Pancreas (tissue), 10 donors: Measurements from ENCODE around the gene METTL5. TPM values are rescaled to one million over a fixed set of nuclear protein-coding genes. Genes with fewer than 3 reads are reported as not detected.
"Not testable (repeated sequence)": the region's sequence is repeated elsewhere in the genome, so short reads cannot be mapped to it uniquely, and the experiment has no call there.

ENCODE experiments used
- ATAC-seq, 4 donors: fragments of 200-7000 bp; cut with Tn5 transposase; one replicate each; pipeline versions ENCODE4 v1.8.0 to v1.9.1; 2020; ENCODE audit warnings: mild to moderate bottlenecking in 4 of 4, moderate library complexity in 4 of 4
- DNase-seq, 6 donors: peaks; one replicate each; pipeline ENCODE4 v3.0.0-alpha.2; 2020
- FAIRE-seq: peaks from 2 replicates; lab custom pipeline; 2012; peaks lifted over from hg19 to GRCh38; lab: Jason Lieb, UNC
- H3K27ac ChIP-seq, 4 donors: fragments of 200-600 bp; sonication (generic); 1 replicate in 3 of 4; 2 replicates in 1 of 4; pipeline versions ENCODE4 v1.5.0 to v1.8.0; 2020
- H3K27me3 ChIP-seq, 4 donors: fragments of 200-600 bp; one replicate each; pipeline ENCODE4 v1.8.0; 2021
- H3K36me3 ChIP-seq, 3 donors: fragments of 200-600 bp; sonication (generic) in 1 of 3; one replicate each; pipeline versions ENCODE4 v1.5.0 to v1.8.0; 2020 to 2021
- H3K4me1 ChIP-seq, 3 donors: fragments of 200-600 bp; one replicate each; pipeline ENCODE4 v1.8.0; 2021
- H3K4me3 ChIP-seq, 4 donors: fragments of 200-600 bp; sonication (generic) in 2 of 4; one replicate each; pipeline versions ENCODE4 v1.5.0 to v1.8.0; 2020 to 2021
- H3K9me3 ChIP-seq, 4 donors: fragments of 200-600 bp; one replicate each; pipeline ENCODE4 v1.8.0; 2021
- WGBS, 2 donors: extraction: QIAGEN DNeasy Blood & Tissue Kit; methylation state at CpG; one replicate each; pipeline ENCODE4 v1.1.7; 2013; 5-methylcytosine and 5-hydroxymethylcytosine counted together
- intact Hi-C, 3 donors: fragments of 100-400 bp; cut with DNase I; formaldehyde crosslinking; loops; one replicate each; pipeline versions ENCODE4 v1.11.1 to v1.14.2; 2022
- polyA plus RNA-seq, 2 donors: library from polyadenylated mRNA; stranded (reverse); fragments of 200-250 nt; gene quantifications; one replicate each; pipeline ENCODE4 v1.2.3, GENCODE V29; 2013
- total RNA-seq, 6 donors: library from RNA; stranded (reverse); fragmentation: NEBNext Ultra II Directional in 4 of 6; extraction: Animal tissue kit (Norgen Biotek cat#: 25700) in 4 of 6; gene quantifications; one replicate each; pipeline versions ENCODE4 v1.2.1 to v1.2.4, GENCODE V29; 2021 to 2023
- TF ChIP-seq, protein P1 (sequence below), 4 donors: fragments of 200-600 bp; sonication (generic) in 3 of 4; IDR thresholded peaks; one replicate each; pipeline versions ENCODE4 v1.5.0 to v1.8.0; 2021; ENCODE audit warnings: antibody characterized with exemption in 4 of 4
- donor health status: healthy with polysubstance abuse.
- donor health status: DM: no; HTN: no; CAD: no; lungs with moderate emphysema.
- donor health status: DM: no; HTN: no; CAD: no.
- donor health status: control.
- donor health status: control.
- donor health status: Bipolar disorder and iron deficiency.
- donor health status: DM: yes; HTN: yes; CAD: no.
- donor health status: DM: no; HTN: no; CAD: no.
- donor health status: DM: no; HTN: no; CAD: no.
- donor health status: DM: yes; HTN: yes; CAD: no.

METTL5 gene
- total and polyA plus RNA-seq, 8 donors: 29.7 to 41.3 (median 33.8) TPM

DNA sequence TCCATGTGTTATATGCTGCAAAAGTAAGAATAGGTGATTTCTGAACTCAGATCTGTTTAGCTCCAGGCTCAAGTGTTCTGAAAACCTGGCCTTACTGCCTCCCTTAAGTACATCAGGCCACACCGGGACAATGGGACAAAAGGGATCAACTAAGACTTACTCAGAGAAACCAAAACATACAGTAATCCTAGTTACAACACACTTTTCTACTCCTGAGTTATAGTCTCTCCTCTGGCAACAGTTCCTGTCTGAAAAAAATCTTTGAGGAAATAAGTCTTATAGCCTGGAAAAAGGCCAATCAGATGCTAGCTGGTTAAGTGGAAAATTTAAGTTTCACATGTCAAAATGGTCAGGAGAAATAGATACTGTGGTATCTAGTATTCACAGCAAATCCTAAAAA lies 5.6 kb downstream of the METTL5 start:
- WGBS, 2 donors: 96 to 97% methylated on average over 1 of the region's 1 CpG
- H3K27me3 ChIP-seq: no peaks in the 10 kb centered on the region
- TF ChIP-seq, protein P1, sequence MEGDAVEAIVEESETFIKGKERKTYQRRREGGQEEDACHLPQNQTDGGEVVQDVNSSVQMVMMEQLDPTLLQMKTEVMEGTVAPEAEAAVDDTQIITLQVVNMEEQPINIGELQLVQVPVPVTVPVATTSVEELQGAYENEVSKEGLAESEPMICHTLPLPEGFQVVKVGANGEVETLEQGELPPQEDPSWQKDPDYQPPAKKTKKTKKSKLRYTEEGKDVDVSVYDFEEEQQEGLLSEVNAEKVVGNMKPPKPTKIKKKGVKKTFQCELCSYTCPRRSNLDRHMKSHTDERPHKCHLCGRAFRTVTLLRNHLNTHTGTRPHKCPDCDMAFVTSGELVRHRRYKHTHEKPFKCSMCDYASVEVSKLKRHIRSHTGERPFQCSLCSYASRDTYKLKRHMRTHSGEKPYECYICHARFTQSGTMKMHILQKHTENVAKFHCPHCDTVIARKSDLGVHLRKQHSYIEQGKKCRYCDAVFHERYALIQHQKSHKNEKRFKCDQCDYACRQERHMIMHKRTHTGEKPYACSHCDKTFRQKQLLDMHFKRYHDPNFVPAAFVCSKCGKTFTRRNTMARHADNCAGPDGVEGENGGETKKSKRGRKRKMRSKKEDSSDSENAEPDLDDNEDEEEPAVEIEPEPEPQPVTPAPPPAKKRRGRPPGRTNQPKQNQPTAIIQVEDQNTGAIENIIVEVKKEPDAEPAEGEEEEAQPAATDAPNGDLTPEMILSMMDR (IDR thresholded peaks at IDR 0.05): no peak
- H3K27ac ChIP-seq: no peak overlapping the region
- peaks cover 0 to 10% (median 0%) of the 10 kb centered on the region in 3 donors for H3K36me3 ChIP-seq
- H3K4me3 ChIP-seq: no peak overlapping the region
- FAIRE-seq (no peak), DNase-seq (no peak), ATAC-seq (no peak)
- H3K4me1 ChIP-seq: peaks cover 7 to 21% (median 16%) of the 10 kb centered on the region in 3 donors
- intact Hi-C loops: no loop called here
- H3K9me3 ChIP-seq: no peaks in the 10 kb centered on the region

DNA sequence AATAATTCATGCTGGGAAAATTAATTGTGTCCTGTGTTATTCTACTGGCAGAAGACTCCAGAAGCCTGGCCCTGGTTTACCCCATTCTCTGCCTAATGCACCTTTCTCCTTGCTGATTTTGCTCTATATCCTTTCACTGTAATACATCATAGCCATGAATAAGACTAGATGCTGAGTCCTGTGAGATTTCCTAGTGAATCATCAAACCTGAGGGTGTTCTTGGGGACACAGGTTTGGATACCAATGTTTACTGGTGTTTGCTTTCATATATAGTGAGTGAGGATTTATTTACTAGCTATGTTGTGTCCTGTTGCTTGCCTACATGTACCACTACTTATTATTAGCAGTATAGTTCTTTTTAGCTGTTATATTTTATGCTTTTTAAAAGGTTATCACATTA lies 6.5 kb downstream of the METTL5 start:
- TF ChIP-seq, protein P1 (IDR thresholded peaks at IDR 0.05): no peak

GRCh38 chr2:169817369-169817768 lies 7.3 kb downstream of the METTL5 start:
- ATAC-seq, H3K27ac ChIP-seq, DNase-seq, H3K27me3 ChIP-seq, intact Hi-C loops, FAIRE-seq, H3K4me3 ChIP-seq, H3K4me1 ChIP-seq, H3K9me3 ChIP-seq: not testable (repeated sequence)
- 97 to 99% methylated on average over 6 of the region's 6 CpGs for WGBS, 2 donors
- peaks cover 0 to 17% (median 0%) of the 10 kb centered on the region in 3 donors for H3K36me3 ChIP-seq

More for the DNA sequence above, 6.5 kb downstream of the METTL5 start:
- intact Hi-C loops: no loop called here
- H3K4me1 ChIP-seq: peaks cover under 1 to 12% (median 7%) of the 10 kb centered on the region in 3 donors
- DNase-seq (no peak), FAIRE-seq (no peak), ATAC-seq (no peak)
- H3K4me3 ChIP-seq: no peak overlapping the region
- H3K27me3 ChIP-seq: no peaks in the 10 kb centered on the region
- H3K36me3 ChIP-seq: peaks cover 0 to 10% (median 0%) of the 10 kb centered on the region in 3 donors
- H3K9me3 ChIP-seq: no peaks in the 10 kb centered on the region
- no peak overlapping the region for H3K27ac ChIP-seq

- FAIRE-seq, intact Hi-C loops, H3K27ac ChIP-seq, ATAC-seq, H3K4me1 ChIP-seq, H3K27me3 ChIP-seq, H3K9me3 ChIP-seq, H3K4me3 ChIP-seq, DNase-seq: not testable (repeated sequence)
- peaks cover 0 to 21% (median 0%) of the 10 kb centered on the region in 3 donors for H3K36me3 ChIP-seq
Measured at GRCh38 chr2:169816961-169817360, 7.7 kb downstream of the METTL5 start.

DNA sequence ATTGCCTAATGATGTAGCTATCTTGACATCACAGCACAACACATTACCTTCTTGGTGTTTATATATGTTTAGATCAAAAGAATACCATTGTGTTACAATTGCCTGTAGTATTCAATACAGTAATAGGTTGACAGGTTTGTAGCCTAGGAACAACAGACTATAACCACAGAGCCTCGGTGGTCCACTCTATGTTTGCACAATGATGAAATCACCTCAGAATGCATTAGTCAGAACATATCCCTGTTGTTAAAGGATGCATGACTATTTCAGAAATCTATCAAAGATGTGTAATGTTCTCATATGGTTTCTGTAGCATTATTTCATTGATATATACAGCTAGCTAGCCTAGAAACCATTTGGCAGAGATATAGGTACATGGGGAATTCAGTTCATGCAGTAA lies 8.9 kb downstream of the METTL5 start:
- H3K4me1 ChIP-seq: no peaks in the 10 kb centered on the region
- intact Hi-C loops: no loop called here
- ATAC-seq (no peak), DNase-seq (no peak), FAIRE-seq (no peak)
- WGBS, 2 donors: 38 to 54% methylated on average over 1 of the region's 1 CpG
- TF ChIP-seq, protein P1 (IDR thresholded peaks at IDR 0.05): no peak
- H3K36me3 ChIP-seq: peaks cover 0 to 32% (median under 1%) of the 10 kb centered on the region in 3 donors
- H3K27ac ChIP-seq: no peak overlapping the region
- no peaks in the 10 kb centered on the region for H3K27me3 ChIP-seq
- no peak overlapping the region for H3K4me3 ChIP-seq
- H3K9me3 ChIP-seq: no peaks in the 10 kb centered on the region

DNA sequence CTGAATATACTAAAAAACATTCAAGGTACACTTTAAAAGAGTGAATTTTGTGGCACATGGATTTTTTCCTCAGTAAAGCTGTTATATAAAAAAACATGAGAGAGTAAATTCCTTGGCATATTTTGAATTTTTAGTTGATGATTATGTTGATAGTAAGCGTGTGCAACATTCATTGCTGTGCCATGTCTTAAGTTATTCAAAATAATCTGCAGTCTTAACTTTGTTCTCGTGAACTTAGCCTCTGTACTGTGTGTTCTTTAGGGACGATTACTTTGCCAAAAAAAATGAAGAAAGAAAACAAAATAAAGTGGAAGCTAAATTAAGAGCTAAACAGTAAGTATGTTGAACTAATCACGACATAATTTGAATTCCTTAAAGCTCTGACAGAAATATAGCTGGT lies 16.5 kb downstream of the METTL5 start:
- no peak for ATAC-seq
- intact Hi-C loops: no loop called here
- H3K27me3 ChIP-seq: no peaks in the 10 kb centered on the region

More for the DNA sequence above, 16.5 kb downstream of the METTL5 start:
- no peak for FAIRE-seq
- Histone ChIP-seq H3K9me3 (no peaks in the 10 kb centered on the region), H3K36me3 (peaks cover 0 to 69% (median 41%) of the 10 kb centered on the region in 3 donors), H3K4me3 (no peak overlapping the region), H3K27ac (no peak overlapping the region), H3K4me1 (no peaks in the 10 kb centered on the region)
- TF ChIP-seq, protein P1 (IDR thresholded peaks at IDR 0.05): no peak
- 75 to 80% methylated on average over 4 of the region's 4 CpGs for WGBS, 2 donors
- DNase-seq: no peak
